HG02943 (cell line): Measurements from ENCODE around the gene SNRNP25.

Experiments used
- ATAC-seq: cut with Tn5 transposase; IDR thresholded peaks from one replicate; pipeline ENCODE4 v1.9.1; 2021; ENCODE audit warnings: mild to moderate bottlenecking, low read depth, moderate library complexity; ENCODE audit not compliant: unreplicated experiment

SNRNP25 gene

GRCh38 chr16:75580-76501 is 22.2 kb downstream of the SNRNP25 start:
- ATAC-seq: no peak

GRCh38 chr16:76535-77272 is 23.1 kb downstream of the SNRNP25 start:
- no peak for ATAC-seq

- no peak for ATAC-seq
These were observed 23.7 kb downstream of the SNRNP25 start for GRCh38 chr16:77273-77806.

GRCh38 chr16:77807-78443 is 24.3 kb downstream of the SNRNP25 start, which contains the start of gene MPG:
Gene MPG (plus strand): TSS chr16:78225. CDS start chr16:78310, 85 bp downstream.
- ATAC-seq: peak; percentile 65

- ATAC-seq: no peak
These were observed 25.0 kb downstream of the SNRNP25 start for GRCh38 chr16:78444-79150.

GRCh38 chr16:79151-80054 is 25.8 kb downstream of the SNRNP25 start:
- ATAC-seq: no peak

- ATAC-seq: no peak
These were observed 29.5 kb downstream of the SNRNP25 start for GRCh38 chr16:83060-83603.

- no peak for ATAC-seq
These were observed 30.4 kb downstream of the SNRNP25 start for GRCh38 chr16:83781-84615.

- ATAC-seq: no peak
These were observed 31.2 kb downstream of the SNRNP25 start for GRCh38 chr16:84718-85406.

GRCh38 chr16:85407-85782 is 31.8 kb downstream of the SNRNP25 start:
- ATAC-seq: no peak

- ATAC-seq: no peak
These were observed 32.2 kb downstream of the SNRNP25 start for GRCh38 chr16:85865-86264.

- ATAC-seq: no peak
These were observed 32.9 kb downstream of the SNRNP25 start for GRCh38 chr16:86483-86952.

- ATAC-seq: no peak
These were observed 35.0 kb downstream of the SNRNP25 start for GRCh38 chr16:88613-89012.

- ATAC-seq: no peak
These were observed 36.0 kb downstream of the SNRNP25 start for GRCh38 chr16:89391-90302.

- ATAC-seq: no peak
These were observed 37.9 kb downstream of the SNRNP25 start for GRCh38 chr16:91484-91883.
